ENCODE data around the gene SHC1. TPM values are rescaled to one million over a fixed set of nuclear protein-coding genes. Genes with fewer than 3 reads are reported as not detected.

The SHC1 gene
- total and polyA plus RNA-seq, 2 experiments from 2014 or later = 66.8 to 80.3 TPM

GRCh38 chr1:154999571-155000410, 29.2 kb upstream of the SHC1 start:
- no peak for TF ChIP-seq CTCF (IDR thresholded peaks at IDR 0.05; ENCODE audit: low read depth, low read length)

GRCh38 chr1:154998818-154999570, 28.4 kb upstream of the SHC1 start:
- Histone ChIP-seq H3K4me3 (peak overlapping the region; percentile 75), H3K4me1 (ENCODE audit: low read depth) (peaks cover 10% of the 10 kb centered on the region), H3K27me3 (no peaks in the 10 kb centered on the region), H3K27ac (peak overlapping the region; percentile 85), H3K9me3 (ENCODE audit: low read depth) (no peaks in the 10 kb centered on the region), H3K36me3 (no peaks in the 10 kb centered on the region)
- DNase-seq (ENCODE audit: low read depth in 1 of 2, low spot score in 1 of 2) = peak; percentile 75 to 84
- TF ChIP-seq CTCF (IDR thresholded peaks at IDR 0.05; ENCODE audit: low read depth, low read length) = peak; percentile 94

More at GRCh38 chr1:154999571-155000410, 29.2 kb upstream of the SHC1 start:
- Histone ChIP-seq H3K4me1 (ENCODE audit: low read depth) (peaks cover 10% of the 10 kb centered on the region), H3K4me3 (peak overlapping the region; percentile 75), H3K9me3 (ENCODE audit: low read depth) (no peaks in the 10 kb centered on the region), H3K27me3 (no peaks in the 10 kb centered on the region), H3K27ac (peak overlapping the region; percentile 85), H3K36me3 (no peaks in the 10 kb centered on the region)
- peak in 1 of 2 donors; percentile 70 for DNase-seq (ENCODE audit: low read depth in 1 of 2, low spot score in 1 of 2)

- Histone ChIP-seq H3K4me3 (no peak overlapping the region), H3K27me3 (no peaks in the 10 kb centered on the region), H3K9me3 (ENCODE audit: low read depth) (no peaks in the 10 kb centered on the region), H3K4me1 (ENCODE audit: low read depth) (peaks cover 10% of the 10 kb centered on the region), H3K27ac (peak overlapping the region; percentile 85), H3K36me3 (no peaks in the 10 kb centered on the region)
- no peak for DNase-seq (ENCODE audit: low read depth in 1 of 2, low spot score in 1 of 2)
- peak; percentile 10 for TF ChIP-seq CTCF (IDR thresholded peaks at IDR 0.05; ENCODE audit: low read depth, low read length)
Measured at GRCh38 chr1:154998201-154998780, 27.7 kb upstream of the SHC1 start.

GRCh38 chr1:154996966-154997701, 26.6 kb upstream of the SHC1 start:
- Histone ChIP-seq H3K4me3 (no peak overlapping the region), H3K4me1 (ENCODE audit: low read depth) (peaks cover 10% of the 10 kb centered on the region), H3K27me3 (no peaks in the 10 kb centered on the region), H3K36me3 (no peaks in the 10 kb centered on the region), H3K9me3 (ENCODE audit: low read depth) (no peaks in the 10 kb centered on the region), H3K27ac (no peak overlapping the region)
- no peak for DNase-seq (ENCODE audit: low read depth in 1 of 2, low spot score in 1 of 2)
- TF ChIP-seq CTCF (IDR thresholded peaks at IDR 0.05; ENCODE audit: low read depth, low read length) = no peak

All from cardiac muscle cell (in vitro differentiated cells and primary cell).